Vagina (tissue), 2 donors: Measurements from ENCODE around the gene ORM1. TPM values are rescaled to one million over a fixed set of nuclear protein-coding genes. Genes with fewer than 3 reads are reported as not detected.

Experiments
- DNase-seq, 2 donors: peaks; one replicate each; pipeline ENCODE4 v3.0.0-alpha.2; 2017; ENCODE audit errors: extremely low spot score in 2 of 2
- H3K27ac ChIP-seq: fragments of 200-600 bp; sonication (generic); one replicate; pipeline ENCODE4 v1.5.1; 2019
- H3K27me3 ChIP-seq: fragments of 200-600 bp; sonication (generic); one replicate; pipeline ENCODE4 v1.5.1; 2019
- H3K36me3 ChIP-seq, 2 donors: fragments of 200-600 bp; sonication (generic); one replicate each; pipeline ENCODE4 v1.5.1; 2017 to 2019
- H3K4me1 ChIP-seq: fragments of 200-600 bp; sonication (generic); one replicate; pipeline ENCODE4 v1.5.1; 2019
- H3K4me3 ChIP-seq, 2 donors: fragments of 200-600 bp; sonication (generic); 1 replicate in 1 of 2; 2 replicates in 1 of 2; pipeline ENCODE4 v1.5.1; 2016 to 2019
- H3K9me3 ChIP-seq: fragments of 200-600 bp; sonication (generic); one replicate; pipeline ENCODE4 v1.5.1; 2019
- CTCF ChIP-seq, 3 experiments: fragments of 450-650 bp in 2 of 3; fragments of 200-600 bp in 1 of 3; sonication (generic) in 1 of 3; IDR thresholded peaks; one replicate each; pipeline ENCODE4 v1.5.1; 2017 to 2019; ENCODE audit warnings: antibody characterized with exemption in 3 of 3, mild to moderate bottlenecking in 2 of 3, moderate library complexity in 2 of 3
- POLR2A ChIP-seq, 2 donors: fragments of 450-650 bp; IDR thresholded peaks; one replicate each; pipeline ENCODE4 v1.6.1; 2017; ENCODE audit warnings: antibody characterized with exemption in 2 of 2, mild to moderate bottlenecking in 2 of 2, moderate library complexity in 2 of 2
- POLR2AphosphoS5 ChIP-seq, 2 donors: sonication (generic); formaldehyde crosslinking; IDR thresholded peaks; one replicate each; pipeline ENCODE4 v1.9.0; 2017; ENCODE audit warnings: antibody characterized with exemption in 2 of 2, mild to moderate bottlenecking in 2 of 2, low read depth in 1 of 2; ENCODE audit not compliant: insufficient read depth in 1 of 2
- intact Hi-C: fragments of 100-400 bp; cut with DNase I; formaldehyde crosslinking; loops from one replicate; pipeline ENCODE4 v1.15.1; 2023
- total RNA-seq: library from RNA; depleted of rRNA; stranded (reverse); fragments of >200 nt; gene quantifications from one replicate; pipeline ENCODE4 v1.2.3, GENCODE V29; 2016

ORM1 gene
- total RNA-seq, 1 donor from 2014 or later, result not detected

DNA sequence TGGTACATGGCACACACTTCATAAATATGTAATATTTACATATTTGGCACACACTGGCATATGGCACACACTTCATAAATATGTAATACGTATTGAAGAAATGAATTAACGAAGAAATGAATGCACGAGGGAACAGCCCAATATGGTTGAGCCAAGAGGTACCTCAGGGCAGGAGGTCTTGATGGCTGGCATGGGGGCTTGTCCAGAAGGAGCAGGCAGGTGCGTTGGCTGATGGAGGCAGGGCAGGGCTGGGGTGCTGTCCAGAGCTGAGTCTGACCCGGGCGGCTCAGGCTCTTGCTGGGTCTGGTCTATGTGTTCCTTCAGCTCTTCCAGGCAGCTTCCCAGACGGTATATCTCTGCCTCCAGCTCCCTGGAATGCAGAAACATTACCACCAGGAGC is 38.6 kb downstream of the ORM1 start:
- Histone ChIP-seq H3K27me3 (no peaks in the 10 kb centered on the region), H3K9me3 (no peaks in the 10 kb centered on the region), H3K4me3 (no peak overlapping the region), H3K27ac (peak overlapping the region; percentile 34), H3K36me3 (peaks cover 0 to 61% of the 10 kb centered on the region in 2 donors), H3K4me1 (peaks cover 31% of the 10 kb centered on the region)
- DNase-seq, result no peak
- intact Hi-C loops, result no loop called here
- TF ChIP-seq CTCF (IDR thresholded peaks at IDR 0.05) (no peak), POLR2A (IDR thresholded peaks at IDR 0.05) (no peak), POLR2AphosphoS5 (IDR thresholded peaks at IDR 0.05; ENCODE audit: insufficient read depth in 1 of 2, low read depth in 1 of 2) (no peak)

DNA sequence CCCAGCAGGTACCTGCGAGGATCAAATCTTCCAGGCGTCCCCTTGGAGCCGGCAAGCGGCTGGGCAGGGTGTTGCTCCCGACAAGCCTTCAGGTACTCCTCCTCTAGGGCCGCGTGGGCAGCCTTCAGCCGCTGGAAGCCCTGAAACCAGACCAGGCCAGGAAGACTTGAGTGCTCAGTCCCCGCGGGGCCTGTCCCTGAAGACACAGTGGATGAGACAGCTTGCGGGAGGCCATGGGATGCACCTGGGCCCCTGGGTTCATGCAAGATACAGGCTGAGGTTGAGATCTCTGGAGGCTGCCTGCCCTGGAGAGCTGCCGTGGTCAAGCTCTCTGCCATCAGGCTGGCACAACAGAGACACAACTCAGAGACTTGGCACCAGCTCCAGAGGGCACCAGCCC is 39.5 kb downstream of the ORM1 start:
- Histone ChIP-seq H3K27me3 (no peaks in the 10 kb centered on the region), H3K27ac (peak overlapping the region; percentile 34), H3K4me1 (peaks cover 40% of the 10 kb centered on the region), H3K9me3 (no peaks in the 10 kb centered on the region), H3K36me3 (peaks cover 0 to 57% of the 10 kb centered on the region in 2 donors), H3K4me3 (no peak overlapping the region)
- DNase-seq, result no peak
- intact Hi-C loops, result no loop called here
- TF ChIP-seq CTCF (IDR thresholded peaks at IDR 0.05) (no peak), POLR2AphosphoS5 (IDR thresholded peaks at IDR 0.05; ENCODE audit: insufficient read depth in 1 of 2, low read depth in 1 of 2) (no peak), POLR2A (IDR thresholded peaks at IDR 0.05) (no peak)

- Histone ChIP-seq H3K27ac (peak overlapping the region; percentile 34), H3K9me3 (no peaks in the 10 kb centered on the region), H3K4me1 (peaks cover 44% of the 10 kb centered on the region), H3K36me3 (peaks cover 0 to 56% of the 10 kb centered on the region in 2 donors), H3K4me3 (no peak overlapping the region), H3K27me3 (no peaks in the 10 kb centered on the region)
- intact Hi-C loops, result no loop called here
- no peak for DNase-seq
- TF ChIP-seq POLR2A (IDR thresholded peaks at IDR 0.05) (no peak), POLR2AphosphoS5 (IDR thresholded peaks at IDR 0.05; ENCODE audit: insufficient read depth in 1 of 2, low read depth in 1 of 2) (no peak), CTCF (IDR thresholded peaks at IDR 0.05) (no peak)
These were observed 40.5 kb downstream of the ORM1 start for GRCh38 chr9:114363424-114363823.

GRCh38 chr9:114364134-114365041 is 41.5 kb downstream of the ORM1 start:
- no peaks in the 10 kb centered on the region for H3K27me3 ChIP-seq
- intact Hi-C loops, result no loop called here
- H3K27ac ChIP-seq, result peak overlapping the region; percentile 34
- peaks cover 44% of the 10 kb centered on the region for H3K4me1 ChIP-seq
- DNase-seq, result no peak
- no peak overlapping the region for H3K4me3 ChIP-seq
- no peaks in the 10 kb centered on the region for H3K9me3 ChIP-seq
- peaks cover 0 to 55% of the 10 kb centered on the region in 2 donors for H3K36me3 ChIP-seq
- TF ChIP-seq POLR2A (IDR thresholded peaks at IDR 0.05) (no peak), CTCF (IDR thresholded peaks at IDR 0.05) (no peak), POLR2AphosphoS5 (IDR thresholded peaks at IDR 0.05; ENCODE audit: insufficient read depth in 1 of 2, low read depth in 1 of 2) (no peak)

- TF ChIP-seq POLR2A (IDR thresholded peaks at IDR 0.05), result no peak
- Histone ChIP-seq H3K4me1 (peaks cover 44% of the 10 kb centered on the region), H3K4me3 (no peak overlapping the region), H3K9me3 (no peaks in the 10 kb centered on the region), H3K27me3 (no peaks in the 10 kb centered on the region), H3K27ac (peak overlapping the region; percentile 34), H3K36me3 (peaks cover 0 to 47% of the 10 kb centered on the region in 2 donors)
- intact Hi-C loops, result no loop called here
- no peak for DNase-seq
These were observed 42.3 kb downstream of the ORM1 start for GRCh38 chr9:114365194-114365593.
